ENCODE measurements around the gene CARD8.
"Not testable (repeated sequence)": the region's sequence is repeated elsewhere in the genome, so short reads cannot be mapped to it uniquely, and the experiment has no call there.

CARD8 gene

GRCh38 chr19:48258992-48259391, 3.3 kb upstream of the CARD8 start:
- DNase-seq, result not testable (repeated sequence)

- DNase-seq, result no peak
Measured at GRCh38 chr19:48258350-48258749, 2.6 kb upstream of the CARD8 start.

GRCh38 chr19:48254529-48254970, 1.2 kb downstream of the CARD8 start:
- DNase-seq, result no peak

- no peak for DNase-seq
Measured at GRCh38 chr19:48253999-48254398, 1.7 kb downstream of the CARD8 start.

- no peak for DNase-seq
Measured at GRCh38 chr19:48252609-48253008, 3.1 kb downstream of the CARD8 start.

- no peak for DNase-seq
Measured at GRCh38 chr19:48250290-48251025, 5.3 kb downstream of the CARD8 start.

- DNase-seq, result peak; percentile 80
Measured at GRCh38 chr19:48249502-48250014, 6.2 kb downstream of the CARD8 start.

- DNase-seq, result no peak
Measured at GRCh38 chr19:48248081-48248833, 7.5 kb downstream of the CARD8 start.

- DNase-seq, result no peak
Measured at GRCh38 chr19:48247212-48247611, 8.5 kb downstream of the CARD8 start.

GRCh38 chr19:48246101-48246500, 9.6 kb downstream of the CARD8 start:
- no peak for DNase-seq

- DNase-seq, result peak; percentile 24
Measured at GRCh38 chr19:48244281-48244680, 11.4 kb downstream of the CARD8 start.

GRCh38 chr19:48241771-48242170, 13.9 kb downstream of the CARD8 start:
- not testable (repeated sequence) for DNase-seq

GRCh38 chr19:48239582-48240141, 16.1 kb downstream of the CARD8 start:
- no peak for DNase-seq

GRCh38 chr19:48239120-48239519, 16.6 kb downstream of the CARD8 start:
- no peak for DNase-seq

- DNase-seq, result no peak
Measured at GRCh38 chr19:48237057-48237456, 18.7 kb downstream of the CARD8 start.

GRCh38 chr19:48230555-48231129, 25.1 kb downstream of the CARD8 start:
- no peak for DNase-seq

GRCh38 chr19:48221628-48222027, 34.1 kb downstream of the CARD8 start:
- no peak for DNase-seq

GRCh38 chr19:48220784-48221183, 34.9 kb downstream of the CARD8 start:
- not testable (repeated sequence) for DNase-seq

- no peak for DNase-seq
Measured at GRCh38 chr19:48218997-48219396, 36.7 kb downstream of the CARD8 start.

- no peak for DNase-seq
Measured at GRCh38 chr19:48216933-48217332, 38.8 kb downstream of the CARD8 start.

GRCh38 chr19:48213959-48214358, 41.8 kb downstream of the CARD8 start:
- DNase-seq, result no peak

GRCh38 chr19:48210005-48210404, 45.7 kb downstream of the CARD8 start:
- DNase-seq, result no peak

GRCh38 chr19:48206397-48207093, 49.2 kb downstream of the CARD8 start:
- no peak for DNase-seq

All from activated naive CD4-positive, alpha-beta T cell treated with anti-CD3 and anti-CD28 coated beads, Interleukin-2, amount 50 U/mL, for 16 hours (primary cell).